SK-N-SH (cell line): ENCODE measurements around the gene DOCK6. TPM values are rescaled to one million over a fixed set of nuclear protein-coding genes. Genes with fewer than 3 reads are reported as not detected.

Experiments
- CTCF ChIA-PET: fragments of 300-600, 350-600 bp; formaldehyde crosslinking; extraction: SDS; loops from one replicate; lab custom pipeline; 2021; lab: Yijun Ruan, JAX
- POLR2A ChIA-PET: fragments of 350-600 bp; sonication (Branson Sonifier 250); formaldehyde crosslinking; extraction: SDS; loops from one replicate; lab custom pipeline; 2020; ENCODE audit warnings: antibody characterized with exemption, inconsistent platforms; lab: Yijun Ruan, JAX
- DNase-seq: peaks from one replicate; pipeline ENCODE4 v3.0.0; 2012
- H2AFZ ChIP-seq: fragments of 200-600 bp; sonication (generic); 2 replicates; pipeline ENCODE4 v1.8.1; 2016; ENCODE audit warnings: antibody characterized with exemption, mild to moderate bottlenecking, low read depth
- H3F3A ChIP-seq: fragments of 200-600 bp; sonication (generic); replicated peaks from 2 replicates; pipeline ENCODE3; 2016; ENCODE audit warnings: antibody characterized with exemption, mild to moderate bottlenecking; ENCODE audit not compliant: insufficient read depth
- H3K27ac ChIP-seq, 2 experiments: fragments of 200-500 bp in 1 of 2; fragments of 200-600 bp in 1 of 2; sonication (Bioruptor generic) in 1 of 2; sonication (generic), shearing (Covaris generic) in 1 of 2; 2 replicates each; pipeline versions ENCODE4 v1.5.1 to v1.6.1; 2014 to 2016; ENCODE audit warnings: low read depth in 2 of 2, inconsistent platforms in 1 of 2, low read length in 1 of 2, mild to moderate bottlenecking in 1 of 2, mixed read lengths in 1 of 2
- H3K27me3 ChIP-seq: fragments of 200-600 bp; sonication (generic), shearing (Covaris generic); 2 replicates; pipeline ENCODE4 v1.6.1; 2016; ENCODE audit warnings: mixed run types; ENCODE audit not compliant: insufficient read depth
- H3K36me3 ChIP-seq, 2 experiments: fragments of 200-500 bp in 1 of 2; fragments of 200-600 bp in 1 of 2; sonication (Bioruptor generic) in 1 of 2; sonication (generic) in 1 of 2; replicated peaks in 1 of 2; 2 replicates each; pipeline versions ENCODE3 to v1.5.1; 2014 to 2016; ENCODE audit warnings: low read length in 1 of 2, mild to moderate bottlenecking in 1 of 2; ENCODE audit not compliant: insufficient read depth in 2 of 2, control insufficient read depth in 1 of 2
- H3K4me1 ChIP-seq, 2 experiments: fragments of 200-500 bp in 1 of 2; fragments of 200-600 bp in 1 of 2; sonication (Bioruptor generic) in 1 of 2; sonication (generic), shearing (Covaris generic) in 1 of 2; 2 replicates each; pipeline versions ENCODE4 v1.5.1 to v1.6.1; 2014 to 2016; ENCODE audit warnings: low read depth in 1 of 2, low read length in 1 of 2, mixed run types in 1 of 2; ENCODE audit not compliant: insufficient read depth in 2 of 2, control insufficient read depth in 1 of 2
- H3K4me2 ChIP-seq: fragments of 200-600 bp; sonication (generic), shearing (Covaris generic); 2 replicates; pipeline ENCODE4 v1.6.1; 2017; ENCODE audit warnings: mixed run types
- H3K4me3 ChIP-seq, 2 experiments: fragments of 200-500 bp in 1 of 2; fragments of 200-600 bp in 1 of 2; sonication (Bioruptor generic) in 1 of 2; sonication (generic), shearing (Covaris generic) in 1 of 2; 2 replicates each; pipeline versions ENCODE4 v1.5.1 to v1.8.1; 2014 to 2016; ENCODE audit warnings: low read depth in 2 of 2, inconsistent platforms in 1 of 2, low read length in 1 of 2, mild to moderate bottlenecking in 1 of 2, mixed read lengths in 1 of 2, moderate library complexity in 1 of 2
- H3K79me2 ChIP-seq: fragments of 200-600 bp; sonication (generic); 2 replicates; pipeline ENCODE4 v1.8.1; 2017; ENCODE audit warnings: mild to moderate bottlenecking; ENCODE audit not compliant: insufficient read depth
- H3K9ac ChIP-seq: fragments of 200-600 bp; sonication (generic); 2 replicates; pipeline ENCODE4 v1.6.1; 2017; ENCODE audit warnings: mixed run types
- H3K9me2 ChIP-seq: fragments of 200-600 bp; sonication (generic); 2 replicates; pipeline ENCODE4 v1.6.1; 2017; ENCODE audit warnings: mixed run types
- H3K9me3 ChIP-seq: fragments of 200-600 bp; sonication (generic); 2 replicates; pipeline ENCODE4 v1.6.1; 2017; ENCODE audit warnings: mixed run types, mild to moderate bottlenecking, moderate library complexity
- H4K20me1 ChIP-seq: fragments of 200-600 bp; sonication (generic); 2 replicates; pipeline ENCODE4 v1.6.1; 2017; ENCODE audit warnings: mild to moderate bottlenecking, mixed run types; ENCODE audit not compliant: insufficient read depth
- CHD2 ChIP-seq: fragments of 150-350 bp; IDR thresholded peaks from 2 replicates; pipeline ENCODE4 v1.6.1; 2018; ENCODE audit warnings: low read length; ENCODE audit not compliant: partially characterized antibody
- EP300 ChIP-seq, 2 experiments: IDR thresholded peaks; 2 replicates each; pipeline versions ENCODE4 v1.4.0 to v1.6.1; 2012; ENCODE audit warnings: borderline replicate concordance in 1 of 2, low read depth in 1 of 2, low read length in 1 of 2
- FOSL2 ChIP-seq: IDR thresholded peaks from 2 replicates; pipeline ENCODE4 v1.4.0; 2012; ENCODE audit warnings: low read depth, mild to moderate bottlenecking, moderate library complexity, borderline replicate concordance
- GABPA ChIP-seq: IDR thresholded peaks from 2 replicates; pipeline ENCODE4 v1.4.0; 2012; ENCODE audit warnings: low read depth, mild to moderate bottlenecking
- GATA2 ChIP-seq: sonication (generic); formaldehyde crosslinking; IDR thresholded peaks from 2 replicates; pipeline ENCODE4 v1.5.0; 2020; ENCODE audit warnings: mild to moderate bottlenecking, missing genetic modification reagents
- JUND ChIP-seq: IDR thresholded peaks from 2 replicates; pipeline ENCODE4 v1.4.0; 2012
- MEF2A ChIP-seq: IDR thresholded peaks from 2 replicates; pipeline ENCODE4 v1.4.0; 2012; ENCODE audit warnings: low read depth, borderline replicate concordance
- MXI1 ChIP-seq: IDR thresholded peaks from 2 replicates; pipeline ENCODE4 v1.6.1; 2012; ENCODE audit warnings: mild to moderate bottlenecking, low read depth, low read length, improper control_type of control experiment
- NFIC ChIP-seq: IDR thresholded peaks from 2 replicates; pipeline ENCODE4 v1.4.0; 2012; ENCODE audit warnings: borderline replicate concordance
- POLR2AphosphoS5 ChIP-seq: IDR thresholded peaks from 2 replicates; pipeline ENCODE4 v1.6.1; 2012; ENCODE audit warnings: low read depth, low read length
- RAD21 ChIP-seq: IDR thresholded peaks from 2 replicates; pipeline ENCODE4 v1.6.1; 2012; ENCODE audit warnings: mild to moderate bottlenecking, low read length
- RCOR1 ChIP-seq: fragments of 150-350 bp; IDR thresholded peaks from 2 replicates; pipeline ENCODE4 v1.6.1; 2017; ENCODE audit warnings: antibody characterized with exemption, low read length
- RFX5 ChIP-seq: IDR thresholded peaks from 2 replicates; pipeline ENCODE4 v1.6.1; 2012; ENCODE audit warnings: mild to moderate bottlenecking, improper control_type of control experiment, low read length
- RXRA ChIP-seq: IDR thresholded peaks from 2 replicates; pipeline ENCODE4 v1.4.0; 2012; ENCODE audit warnings: low read depth, mild to moderate bottlenecking, borderline replicate concordance
- SIN3A ChIP-seq: IDR thresholded peaks from 2 replicates; pipeline ENCODE4 v1.6.1; 2012; ENCODE audit warnings: low read depth, mild to moderate bottlenecking, low read length, moderate library complexity, borderline replicate concordance
- SMC3 ChIP-seq: IDR thresholded peaks from 2 replicates; pipeline ENCODE4 v1.6.1; 2012; ENCODE audit warnings: low read depth, low read length, improper control_type of control experiment
- TCF12 ChIP-seq: IDR thresholded peaks from 2 replicates; pipeline ENCODE4 v1.4.0; 2012
- TEAD4 ChIP-seq: IDR thresholded peaks from 2 replicates; pipeline ENCODE4 v1.4.0; 2012; ENCODE audit warnings: mild to moderate bottlenecking, borderline replicate concordance; ENCODE audit not compliant: insufficient read depth
- WGBS: methylation state at CpG from one replicate; pipeline ENCODE4 v1.1.6; 2017; ENCODE audit warnings: low lambda C conversion rate; 5-methylcytosine and 5-hydroxymethylcytosine counted together
- polyA plus RNA-seq, 3 experiments: library from polyadenylated mRNA; depleted of rRNA; stranded (reverse); fragments of >200 nt; gene quantifications; 2 replicates each; pipeline ENCODE4 v1.2.3, GENCODE V29; 2012
- TF ChIP-seq, protein P1 (sequence below): IDR thresholded peaks from 2 replicates; pipeline ENCODE4 v1.6.1; 2012; ENCODE audit warnings: mild to moderate bottlenecking, low read depth, low read length, moderate library complexity
- TF ChIP-seq, protein P2 (sequence below): fragments of 150-350 bp; IDR thresholded peaks from 2 replicates; pipeline ENCODE4 v1.6.1; 2017; ENCODE audit warnings: antibody characterized with exemption, low read length, low read depth, borderline replicate concordance
- TF ChIP-seq, protein P3 (sequence below): IDR thresholded peaks from 2 replicates; pipeline ENCODE4 v1.4.0; 2012; ENCODE audit warnings: low read depth

The DOCK6 gene
- polyA plus RNA-seq, 1 of the 3 experiments (the other 2 are of a cell fraction) = 18.3 TPM

DNA sequence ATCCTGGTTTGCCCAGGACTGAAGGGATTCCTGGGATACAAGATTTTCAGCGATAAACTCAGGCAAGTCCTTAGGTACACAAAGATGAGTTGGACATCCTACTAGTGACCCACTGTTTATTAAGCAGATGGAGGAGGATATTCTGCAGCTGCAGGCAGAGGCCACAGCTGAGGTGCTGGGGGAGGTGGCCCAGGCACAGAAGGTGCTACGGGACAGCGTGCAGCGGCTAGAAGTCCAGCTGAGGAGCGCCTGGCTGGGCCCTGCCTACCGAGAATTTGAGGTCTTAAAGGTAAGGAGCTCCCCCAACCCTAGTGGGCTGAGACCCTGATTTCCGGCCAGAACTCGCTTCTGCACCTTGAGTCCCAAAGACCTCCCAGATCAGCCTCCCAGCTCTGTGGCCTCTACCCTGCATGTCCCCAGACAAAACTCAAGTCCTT is 22.3 kb downstream of the DOCK6 start (continued):
- TF ChIP-seq, protein P1, sequence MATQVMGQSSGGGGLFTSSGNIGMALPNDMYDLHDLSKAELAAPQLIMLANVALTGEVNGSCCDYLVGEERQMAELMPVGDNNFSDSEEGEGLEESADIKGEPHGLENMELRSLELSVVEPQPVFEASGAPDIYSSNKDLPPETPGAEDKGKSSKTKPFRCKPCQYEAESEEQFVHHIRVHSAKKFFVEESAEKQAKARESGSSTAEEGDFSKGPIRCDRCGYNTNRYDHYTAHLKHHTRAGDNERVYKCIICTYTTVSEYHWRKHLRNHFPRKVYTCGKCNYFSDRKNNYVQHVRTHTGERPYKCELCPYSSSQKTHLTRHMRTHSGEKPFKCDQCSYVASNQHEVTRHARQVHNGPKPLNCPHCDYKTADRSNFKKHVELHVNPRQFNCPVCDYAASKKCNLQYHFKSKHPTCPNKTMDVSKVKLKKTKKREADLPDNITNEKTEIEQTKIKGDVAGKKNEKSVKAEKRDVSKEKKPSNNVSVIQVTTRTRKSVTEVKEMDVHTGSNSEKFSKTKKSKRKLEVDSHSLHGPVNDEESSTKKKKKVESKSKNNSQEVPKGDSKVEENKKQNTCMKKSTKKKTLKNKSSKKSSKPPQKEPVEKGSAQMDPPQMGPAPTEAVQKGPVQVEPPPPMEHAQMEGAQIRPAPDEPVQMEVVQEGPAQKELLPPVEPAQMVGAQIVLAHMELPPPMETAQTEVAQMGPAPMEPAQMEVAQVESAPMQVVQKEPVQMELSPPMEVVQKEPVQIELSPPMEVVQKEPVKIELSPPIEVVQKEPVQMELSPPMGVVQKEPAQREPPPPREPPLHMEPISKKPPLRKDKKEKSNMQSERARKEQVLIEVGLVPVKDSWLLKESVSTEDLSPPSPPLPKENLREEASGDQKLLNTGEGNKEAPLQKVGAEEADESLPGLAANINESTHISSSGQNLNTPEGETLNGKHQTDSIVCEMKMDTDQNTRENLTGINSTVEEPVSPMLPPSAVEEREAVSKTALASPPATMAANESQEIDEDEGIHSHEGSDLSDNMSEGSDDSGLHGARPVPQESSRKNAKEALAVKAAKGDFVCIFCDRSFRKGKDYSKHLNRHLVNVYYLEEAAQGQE = no peak

DNA sequence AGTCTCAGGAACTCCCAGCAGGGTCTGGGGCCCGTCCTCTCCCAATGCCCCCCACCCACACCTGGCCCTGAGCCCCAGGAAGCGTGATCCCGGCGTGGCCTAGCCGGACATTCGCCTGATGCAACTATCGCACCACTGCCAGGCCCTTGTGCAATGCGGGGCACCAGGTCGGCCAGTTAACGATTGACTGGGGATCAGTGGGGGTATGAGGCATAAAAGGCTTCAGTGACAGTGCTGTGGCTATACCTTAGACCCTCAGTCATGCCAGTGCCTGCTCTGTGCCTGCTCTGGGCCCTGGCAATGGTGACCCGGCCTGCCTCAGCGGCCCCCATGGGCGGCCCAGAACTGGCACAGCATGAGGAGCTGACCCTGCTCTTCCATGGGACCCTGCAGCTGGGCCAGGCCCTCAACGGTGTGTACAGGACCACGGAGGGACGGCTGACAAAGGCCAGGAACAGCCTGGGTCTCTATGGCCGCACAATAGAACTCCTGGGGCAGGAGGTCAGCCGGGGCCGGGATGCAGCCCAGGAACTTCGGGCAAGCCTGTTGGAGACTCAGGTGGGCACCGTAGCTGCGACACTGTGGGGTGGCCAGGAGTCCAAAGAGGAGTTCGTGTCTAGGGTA is 22.8 kb downstream of the DOCK6 start, which contains the start of gene ANGPTL8:
ANGPTL8 (plus strand) TSS at position 243 of the 624 bp plus-strand sequence; CDS start at position 262, 19 bp downstream.
- Histone ChIP-seq H3K4me1 (peaks cover 0 to 4% of the 10 kb centered on the region in 2 experiments; a peak in 1 of 4 replicates), H3K4me2 (no peak within 1 kb of the TSS), H3F3A (peaks cover 5% of the 10 kb centered on the region), H3K9me3 (no peaks in the 10 kb centered on the region), H4K20me1 (no peaks in the 10 kb centered on the region), H3K9me2 (no peaks in the 10 kb centered on the region), H3K36me3 (peaks cover 0 to 5% of the 10 kb centered on the region in 2 experiments), H3K27me3 (no peaks in the 10 kb centered on the region), H3K27ac (no peak within 1 kb of the TSS), H3K4me3 (no peak within 1 kb of the TSS), H3K9ac (no peak within 1 kb of the TSS), H2AFZ (no peak within 1 kb of the TSS), H3K79me2 (no peaks in the 10 kb centered on the region)
- DNase-seq = no peak
- ChIA-PET CTCF (interaction anchor here (0.6 to 1.1 kb wide), 3 partner anchors 99 to 113 kb away, joined by 3 read pairs; no protein-coding TSS in a partner anchor), POLR2A (no interaction called here)
- TF ChIP-seq TEAD4 (no peak), CHD2 (no peak), MEF2A (no peak), NFIC (no peak), RCOR1 (no peak), SIN3A (no peak), GATA2 (CRISPR knock-in tag) (no peak), FOSL2 (no peak), EP300 (IDR thresholded peaks at IDR 0.05; ENCODE audit: borderline replicate concordance in 1 of 2, low read depth in 1 of 2, low read length in 1 of 2) (no peak), POLR2AphosphoS5 (no peak), GABPA (no peak), MXI1 (no peak), RXRA (no peak), JUND (no peak), RFX5 (no peak), TCF12 (no peak), SMC3 (no peak), RAD21 (no peak)
- TF ChIP-seq, protein P2, sequence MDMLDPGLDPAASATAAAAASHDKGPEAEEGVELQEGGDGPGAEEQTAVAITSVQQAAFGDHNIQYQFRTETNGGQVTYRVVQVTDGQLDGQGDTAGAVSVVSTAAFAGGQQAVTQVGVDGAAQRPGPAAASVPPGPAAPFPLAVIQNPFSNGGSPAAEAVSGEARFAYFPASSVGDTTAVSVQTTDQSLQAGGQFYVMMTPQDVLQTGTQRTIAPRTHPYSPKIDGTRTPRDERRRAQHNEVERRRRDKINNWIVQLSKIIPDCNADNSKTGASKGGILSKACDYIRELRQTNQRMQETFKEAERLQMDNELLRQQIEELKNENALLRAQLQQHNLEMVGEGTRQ = no peak
- TF ChIP-seq, protein P3, sequence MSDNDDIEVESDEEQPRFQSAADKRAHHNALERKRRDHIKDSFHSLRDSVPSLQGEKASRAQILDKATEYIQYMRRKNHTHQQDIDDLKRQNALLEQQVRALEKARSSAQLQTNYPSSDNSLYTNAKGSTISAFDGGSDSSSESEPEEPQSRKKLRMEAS = no peak
- 96% methylated on average over 18 of the region's 23 CpGs for WGBS
